HG02763 (cell line): ENCODE data around the gene GDPD3.

ENCODE experiments used
- ATAC-seq: cut with Tn5 transposase; IDR thresholded peaks from one replicate; pipeline ENCODE4 v1.9.1; 2021; ENCODE audit warnings: mild to moderate bottlenecking, moderate library complexity; ENCODE audit not compliant: unreplicated experiment

GDPD3 gene, protein sequence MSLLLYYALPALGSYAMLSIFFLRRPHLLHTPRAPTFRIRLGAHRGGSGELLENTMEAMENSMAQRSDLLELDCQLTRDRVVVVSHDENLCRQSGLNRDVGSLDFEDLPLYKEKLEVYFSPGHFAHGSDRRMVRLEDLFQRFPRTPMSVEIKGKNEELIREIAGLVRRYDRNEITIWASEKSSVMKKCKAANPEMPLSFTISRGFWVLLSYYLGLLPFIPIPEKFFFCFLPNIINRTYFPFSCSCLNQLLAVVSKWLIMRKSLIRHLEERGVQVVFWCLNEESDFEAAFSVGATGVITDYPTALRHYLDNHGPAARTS

DNA sequence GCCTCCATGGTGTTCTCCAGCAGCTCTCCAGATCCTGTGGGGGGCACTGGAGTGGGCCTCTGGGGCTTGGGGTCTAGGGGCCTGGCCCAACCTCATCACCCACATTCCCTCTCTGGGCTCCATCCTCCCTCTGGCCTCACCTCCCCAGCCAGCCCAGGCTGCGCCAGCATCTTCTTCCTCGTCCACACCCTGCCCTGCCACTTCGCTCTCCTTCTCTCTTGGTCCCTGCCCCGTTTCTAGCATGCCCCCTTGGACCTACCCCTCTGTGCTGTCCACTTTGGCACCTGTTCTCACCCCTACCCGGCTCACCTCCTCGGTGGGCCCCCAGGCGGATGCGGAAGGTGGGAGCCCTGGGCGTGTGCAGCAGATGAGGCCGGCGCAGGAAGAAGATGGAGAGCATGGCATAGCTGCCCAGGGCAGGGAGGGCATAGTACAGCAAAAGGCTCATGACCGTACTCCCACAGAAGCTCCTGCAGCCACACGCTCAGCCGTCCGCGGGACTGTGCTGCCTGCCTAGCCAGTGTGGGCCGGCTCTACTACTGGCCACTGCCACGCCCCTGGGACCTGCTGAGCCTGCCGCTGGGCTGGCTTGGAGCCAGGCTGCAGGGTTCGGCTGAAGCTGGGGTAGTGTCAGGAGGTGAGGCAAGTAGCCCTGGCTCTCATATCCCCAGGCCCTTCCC, at the start of gene GDPD3:
TSS of gene GDPD3 (minus strand) at position 507 of the 680 bp plus-strand sequence. CDS start at position 448, 59 bp downstream.
- no peak for ATAC-seq

DNA sequence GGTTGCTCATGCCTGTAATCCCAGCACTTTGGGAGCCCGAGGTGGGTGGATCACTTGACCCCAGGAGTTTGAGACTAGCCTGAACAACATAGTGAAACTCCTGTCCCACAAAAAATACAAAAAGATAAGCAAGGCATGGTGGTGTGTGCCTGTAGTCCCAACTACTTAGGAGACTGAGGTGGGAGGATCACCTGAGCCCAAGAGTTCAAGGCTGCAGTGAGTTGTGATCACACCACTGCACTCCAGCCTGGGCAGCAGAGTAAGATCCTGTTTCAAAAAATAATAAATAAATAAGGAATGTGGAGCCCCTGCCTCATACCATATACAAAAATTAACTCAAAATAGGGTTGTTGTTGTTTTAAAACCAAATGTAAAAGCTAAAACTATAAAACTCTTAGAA, 43.9 kb upstream of the GDPD3 start:
- no peak for ATAC-seq

DNA sequence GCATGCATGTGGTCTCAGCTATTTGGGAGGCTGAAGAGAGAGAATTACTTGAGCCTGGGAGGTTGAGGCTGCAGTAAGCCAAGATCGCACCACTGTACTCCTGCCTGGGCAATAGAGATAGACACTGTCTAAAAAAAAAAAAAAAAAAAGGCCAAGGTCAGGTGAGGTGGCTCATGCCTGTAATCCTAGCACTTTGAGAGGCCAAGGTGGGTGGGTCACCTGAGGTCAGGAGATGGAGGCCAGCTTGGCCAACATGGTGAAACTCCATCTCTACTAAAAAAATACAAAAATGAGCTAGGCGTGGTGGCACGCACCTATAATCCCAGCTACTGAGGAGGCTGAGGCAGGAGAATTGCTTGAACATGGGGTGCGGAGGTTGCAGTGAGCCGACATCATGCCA, 41.9 kb upstream of the GDPD3 start:
- ATAC-seq = no peak

DNA sequence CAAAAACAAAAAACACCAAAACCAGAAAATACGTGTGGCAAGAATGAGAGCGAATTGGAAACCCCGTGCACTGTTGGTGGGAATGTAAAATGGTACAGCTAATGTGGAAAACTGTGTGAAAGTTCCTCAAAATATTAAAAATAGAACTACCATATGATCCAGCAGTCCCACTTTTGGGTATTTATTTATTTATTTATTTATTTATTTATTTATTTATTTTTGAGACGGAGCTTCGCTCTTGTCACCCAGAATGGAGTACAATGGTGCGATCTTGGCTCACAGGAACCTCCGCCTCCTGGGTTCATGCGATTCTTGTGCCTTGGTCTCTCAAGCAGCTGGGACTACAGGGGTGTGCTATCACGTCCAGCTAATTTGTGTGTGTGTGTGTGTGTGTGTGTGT, 39.2 kb upstream of the GDPD3 start:
- no peak for ATAC-seq

DNA sequence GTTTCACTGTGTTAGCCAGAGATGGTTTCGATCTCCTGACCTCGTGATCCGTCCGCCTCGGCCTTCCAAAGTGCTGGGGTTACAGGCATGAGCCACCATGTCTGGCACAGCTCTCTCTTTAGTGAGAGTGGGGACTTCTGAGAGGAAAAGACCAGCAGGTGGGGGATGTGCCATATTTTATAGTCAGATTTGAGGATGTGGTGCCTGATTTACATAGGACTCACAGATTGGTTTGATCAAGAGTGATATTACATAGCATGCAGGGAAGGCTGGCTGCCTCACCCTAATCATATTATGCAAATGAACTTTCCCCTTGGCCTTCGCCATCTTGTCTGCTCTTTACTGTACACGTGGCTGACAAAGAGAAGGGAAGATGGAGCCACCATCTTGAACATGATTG, 37.8 kb upstream of the GDPD3 start:
- ATAC-seq = no peak

DNA sequence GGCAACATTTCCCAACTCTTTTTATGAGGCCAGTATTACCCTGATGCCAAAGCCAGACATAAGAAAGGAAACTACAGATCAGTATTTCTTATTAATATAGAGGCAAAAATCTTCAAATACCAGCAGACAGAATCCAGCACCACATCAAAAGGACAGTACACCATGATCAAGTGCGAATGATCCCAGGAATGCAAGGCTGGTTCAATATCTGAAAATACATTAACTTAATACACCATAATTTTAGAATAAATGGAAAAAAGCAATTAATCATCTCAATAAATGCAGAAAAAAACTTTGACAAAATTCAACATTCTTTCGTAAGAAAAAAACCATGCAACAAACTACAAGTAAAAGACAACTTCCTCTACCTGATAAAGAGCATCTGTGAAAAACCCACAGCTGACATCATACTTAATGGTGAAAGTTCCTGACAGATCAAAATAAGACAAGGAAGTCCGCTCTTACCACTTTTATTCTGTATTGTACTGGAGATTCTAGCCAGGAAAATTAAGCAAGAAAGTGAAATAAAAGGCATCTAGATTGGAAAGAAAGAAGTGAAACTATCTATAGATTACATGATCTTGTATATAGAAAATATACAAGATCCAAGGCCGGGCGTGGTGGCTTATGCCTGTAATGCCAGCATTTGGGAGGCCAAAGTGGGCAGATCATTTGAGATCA, 36.1 kb upstream of the GDPD3 start:
- ATAC-seq = no peak

DNA sequence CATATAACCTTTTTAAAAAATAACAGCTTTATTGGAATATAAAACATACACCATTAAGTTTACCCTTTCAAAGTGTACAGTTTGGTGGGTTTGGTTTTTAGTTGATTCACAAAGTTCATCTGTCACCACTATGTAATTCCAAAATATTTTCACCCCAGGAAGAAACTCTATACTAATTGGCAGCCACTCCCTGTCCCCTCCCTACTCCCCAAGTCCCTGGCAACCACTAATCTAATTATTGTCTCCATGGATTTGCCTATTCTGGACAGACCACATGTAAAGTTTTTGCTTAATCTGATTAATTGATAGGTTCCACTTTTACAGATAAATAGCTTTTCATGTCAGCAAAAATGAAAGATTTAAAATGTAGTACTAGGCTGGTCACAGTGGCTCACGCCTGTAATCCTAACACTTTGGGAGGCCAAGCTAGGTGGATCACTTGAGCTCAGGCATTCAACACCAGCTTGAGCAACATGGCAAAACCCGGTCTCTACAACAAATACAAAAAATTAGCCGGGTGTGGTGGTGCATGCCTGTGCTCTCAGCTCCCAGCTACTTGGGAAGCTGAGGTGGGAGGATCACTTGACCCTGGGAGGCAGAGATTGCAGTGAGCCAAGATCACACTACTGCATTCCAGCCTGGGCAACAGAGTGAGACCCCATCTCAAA, 34.6 kb upstream of the GDPD3 start:
- ATAC-seq = no peak

DNA sequence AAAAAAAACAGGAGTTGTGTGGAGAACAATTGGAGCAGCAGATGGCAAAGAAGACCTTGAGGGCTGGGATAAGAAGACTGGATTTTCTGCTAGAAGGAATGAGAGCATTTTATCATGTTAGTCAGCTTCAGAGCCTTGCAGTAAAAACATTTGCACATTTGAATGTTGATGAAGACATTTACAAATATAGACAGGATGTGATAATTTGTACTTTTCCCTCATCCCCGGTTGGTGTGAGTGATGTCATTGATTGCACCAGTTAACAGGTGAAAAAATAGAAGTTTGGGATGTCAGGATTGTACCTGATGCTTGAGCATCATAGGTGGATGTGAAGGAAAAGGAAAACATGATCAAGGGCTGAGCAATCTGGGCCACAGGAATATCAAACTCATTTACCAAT, 32.3 kb upstream of the GDPD3 start:
- no peak for ATAC-seq

DNA sequence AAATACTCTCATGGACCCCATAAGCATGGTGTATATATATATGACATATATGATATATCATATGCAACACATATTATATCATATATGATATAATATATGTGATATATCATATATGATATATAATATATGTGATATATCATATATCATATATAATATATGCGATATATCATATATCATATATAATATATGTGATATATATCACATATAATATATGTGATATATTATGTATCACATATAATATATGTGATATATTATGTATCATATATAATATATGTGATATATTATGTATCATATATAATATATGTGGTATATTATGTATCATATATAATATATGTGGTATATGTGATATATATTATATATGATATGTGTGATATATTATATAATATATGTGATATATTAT, 31.6 kb upstream of the GDPD3 start:
- ATAC-seq = no peak

DNA sequence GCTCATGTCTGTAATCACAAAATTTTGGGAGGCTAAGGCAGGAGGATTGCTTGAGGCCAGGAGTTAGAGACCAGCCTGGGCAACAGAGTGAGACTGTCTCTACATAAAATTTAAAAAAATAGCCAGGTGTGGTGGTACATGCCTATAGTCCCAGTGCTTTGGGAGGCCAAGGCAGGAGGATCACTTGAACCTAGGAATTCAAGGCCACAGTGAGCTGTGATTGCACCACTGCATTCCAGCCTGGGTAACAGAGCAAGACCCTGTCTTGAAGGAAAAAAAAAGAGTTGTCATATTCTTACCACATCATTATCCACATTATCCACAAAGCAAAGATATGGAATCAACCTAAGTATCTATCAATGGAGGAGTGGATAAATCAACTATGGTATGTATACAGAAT, 30.7 kb upstream of the GDPD3 start:
- ATAC-seq = no peak

DNA sequence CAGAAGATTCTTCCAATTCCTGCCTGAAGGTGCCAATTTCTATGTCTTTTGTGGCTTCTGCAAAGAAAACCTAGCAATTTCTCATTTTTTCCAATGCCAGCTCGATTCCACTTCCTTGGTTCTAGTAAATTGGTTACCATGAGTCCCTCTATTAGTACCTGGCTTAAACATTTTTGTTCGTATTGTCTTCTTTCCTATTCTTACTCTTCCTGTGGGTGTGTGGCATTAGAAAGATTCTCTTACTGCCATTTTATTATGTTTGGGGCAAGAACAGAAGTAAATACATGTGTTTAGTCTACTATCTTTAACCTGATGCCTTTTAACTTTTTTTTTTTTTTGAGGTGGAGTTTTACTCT, 30.0 kb upstream of the GDPD3 start:
- ATAC-seq = no peak

DNA sequence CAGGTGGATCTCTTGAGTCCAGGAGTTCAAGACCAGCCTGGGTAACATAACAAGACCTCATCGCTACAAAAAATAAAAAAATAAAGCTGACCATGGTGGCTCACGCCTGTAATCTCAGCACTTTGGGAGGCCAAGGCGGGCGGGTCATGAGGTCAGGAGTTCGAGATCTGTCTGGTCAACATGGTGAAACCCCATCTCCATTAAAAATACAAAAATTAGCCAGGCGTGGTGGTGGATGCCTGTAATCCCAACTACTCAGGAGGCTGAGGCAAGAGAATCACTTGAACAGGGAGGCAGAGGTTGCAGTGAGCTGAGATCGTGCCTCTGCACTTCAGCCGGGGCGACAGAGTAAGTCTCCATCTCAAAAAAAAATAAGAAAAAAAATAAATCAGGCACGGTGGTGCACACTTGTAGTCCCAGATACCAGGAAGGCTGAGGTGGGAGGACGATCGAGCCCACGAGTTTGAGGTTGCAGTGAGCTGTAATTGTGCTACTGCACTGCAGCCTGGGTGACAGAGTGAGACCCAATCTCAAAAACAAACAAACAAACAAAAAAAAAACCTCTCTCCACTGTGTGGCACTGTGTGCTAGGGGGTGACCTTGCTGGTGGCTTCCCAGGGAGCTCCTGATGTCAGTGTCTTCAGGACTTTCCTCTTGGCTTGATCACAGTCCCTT, 29.5 kb upstream of the GDPD3 start:
- no peak for ATAC-seq

DNA sequence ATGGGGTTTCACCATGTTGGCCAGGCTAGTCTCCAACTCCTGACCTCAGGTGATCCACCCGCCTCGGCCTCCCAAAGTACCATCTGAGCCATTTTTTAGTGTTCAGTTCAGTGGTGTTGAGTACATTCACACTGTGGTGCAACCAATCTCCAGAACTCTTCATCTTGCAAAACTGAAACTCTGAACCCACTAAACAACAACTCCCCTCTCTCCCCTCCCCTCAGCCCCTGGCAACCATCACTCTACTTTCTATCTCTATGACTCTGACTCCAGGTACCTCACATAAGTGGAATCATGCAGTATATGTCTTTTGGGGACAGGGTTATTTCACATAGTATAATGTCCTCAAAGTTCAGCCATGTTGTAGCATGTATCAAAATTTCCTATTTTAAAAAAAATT, 28.4 kb upstream of the GDPD3 start:
- no peak for ATAC-seq

DNA sequence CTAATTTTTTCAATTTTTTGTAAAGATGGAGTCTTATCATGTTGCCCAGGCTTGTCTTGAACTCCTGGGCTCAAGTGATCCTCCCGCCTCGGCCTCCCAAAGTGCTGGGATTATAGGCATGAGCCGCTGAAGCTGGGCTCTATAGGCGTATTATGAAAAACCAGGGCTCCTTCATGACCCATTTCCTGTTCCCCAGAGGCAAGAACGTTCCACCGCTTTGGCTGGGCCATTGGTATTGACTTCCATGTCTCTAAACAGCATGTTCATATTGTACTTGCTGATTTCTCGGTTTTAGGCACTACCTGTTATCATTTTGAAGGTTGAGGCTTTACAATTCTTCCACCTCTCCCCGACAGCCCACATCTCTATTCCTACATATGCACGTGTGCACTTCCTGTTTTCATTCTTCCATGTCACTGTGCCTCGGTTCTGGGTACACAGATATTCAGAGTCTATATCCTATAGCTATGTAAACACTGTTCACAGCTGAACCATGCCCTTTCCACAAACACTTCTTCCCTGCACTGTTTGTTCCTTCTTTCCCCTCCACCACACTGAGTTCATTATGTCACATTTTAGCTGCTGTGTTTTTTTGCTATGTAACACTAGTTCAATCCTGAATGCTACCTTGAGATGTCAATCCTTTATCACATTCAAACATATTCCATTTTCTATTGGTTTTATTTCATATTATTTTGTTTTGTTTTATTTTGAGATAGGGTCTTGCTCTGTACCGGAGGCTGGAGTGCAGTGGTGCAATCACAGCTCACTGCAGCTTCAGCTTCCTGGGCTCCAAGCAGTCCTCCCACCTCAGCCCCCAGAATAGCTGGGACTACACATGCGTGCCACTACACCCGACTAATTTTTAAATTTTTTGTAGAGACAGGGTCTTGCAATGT, 26.5 kb upstream of the GDPD3 start:
- ATAC-seq = no peak

DNA sequence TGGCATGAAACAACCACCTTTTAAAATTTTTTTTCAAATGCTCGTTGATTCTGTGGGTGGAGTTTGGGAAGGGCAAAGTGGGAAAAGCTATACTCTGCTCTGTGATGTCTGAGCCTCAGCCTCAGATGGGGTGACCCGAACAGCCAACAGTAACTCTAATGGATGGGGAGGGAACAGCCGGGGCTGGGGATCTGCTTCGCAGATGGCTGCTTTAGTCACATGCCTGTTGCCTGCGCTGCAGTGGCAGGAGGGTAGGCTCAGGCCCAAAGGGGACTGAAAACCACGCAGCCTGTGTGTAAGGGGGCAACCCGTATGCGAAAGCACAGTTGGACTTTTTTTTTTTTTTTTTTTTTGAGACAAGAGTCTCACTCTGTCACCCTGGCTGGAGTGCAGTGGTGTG, 24.6 kb upstream of the GDPD3 start:
- no peak for ATAC-seq

DNA sequence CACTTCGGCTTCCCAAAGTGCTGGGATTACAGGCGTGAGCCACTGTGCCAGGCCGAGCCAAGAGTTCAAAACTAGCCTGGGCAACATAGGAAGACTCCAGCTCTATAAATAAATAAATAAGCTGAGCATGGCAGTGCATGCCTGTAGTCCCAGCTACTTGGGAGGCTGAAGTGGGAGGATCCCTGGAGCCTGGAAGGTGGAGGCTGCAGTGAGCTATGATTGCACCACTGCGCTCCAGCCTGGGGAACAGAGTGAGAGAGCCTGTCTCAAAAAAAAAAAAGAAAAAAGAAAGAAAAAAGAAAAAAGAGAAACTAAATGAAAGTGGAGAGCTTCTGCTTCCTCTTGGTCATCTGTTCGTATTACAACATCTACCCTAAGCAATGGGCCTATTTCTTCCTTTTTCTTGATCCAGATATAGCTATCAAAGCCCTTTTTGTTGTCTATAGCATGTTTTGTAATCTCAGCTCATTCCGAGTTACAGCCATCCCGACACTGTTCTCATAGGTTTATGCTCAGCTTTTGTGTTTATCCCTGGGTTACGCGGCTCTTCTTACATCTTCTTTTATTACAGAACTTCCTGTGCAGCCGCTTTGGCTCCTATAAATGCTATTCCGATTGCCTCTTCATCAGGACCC, 23.8 kb upstream of the GDPD3 start:
- ATAC-seq = no peak

DNA sequence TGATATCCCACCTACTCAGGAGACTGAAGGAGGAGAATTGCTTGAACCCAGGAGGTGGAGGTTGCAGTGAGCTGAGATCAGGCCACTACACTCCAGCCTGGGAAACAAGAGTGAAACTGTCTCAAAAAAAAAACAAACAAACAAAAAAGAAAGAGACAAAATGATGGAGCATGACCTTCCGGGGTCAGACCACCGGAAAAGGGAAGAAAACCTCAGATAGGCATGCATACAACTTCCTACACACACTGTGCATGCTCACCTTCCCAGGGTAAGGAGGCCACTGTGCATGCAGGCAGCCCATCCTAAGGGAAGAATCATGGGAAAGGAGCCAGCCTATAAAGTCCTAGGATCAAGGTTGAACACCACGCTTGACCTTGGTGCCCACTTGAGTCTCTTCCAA, 19.3 kb upstream of the GDPD3 start:
- no peak for ATAC-seq

DNA sequence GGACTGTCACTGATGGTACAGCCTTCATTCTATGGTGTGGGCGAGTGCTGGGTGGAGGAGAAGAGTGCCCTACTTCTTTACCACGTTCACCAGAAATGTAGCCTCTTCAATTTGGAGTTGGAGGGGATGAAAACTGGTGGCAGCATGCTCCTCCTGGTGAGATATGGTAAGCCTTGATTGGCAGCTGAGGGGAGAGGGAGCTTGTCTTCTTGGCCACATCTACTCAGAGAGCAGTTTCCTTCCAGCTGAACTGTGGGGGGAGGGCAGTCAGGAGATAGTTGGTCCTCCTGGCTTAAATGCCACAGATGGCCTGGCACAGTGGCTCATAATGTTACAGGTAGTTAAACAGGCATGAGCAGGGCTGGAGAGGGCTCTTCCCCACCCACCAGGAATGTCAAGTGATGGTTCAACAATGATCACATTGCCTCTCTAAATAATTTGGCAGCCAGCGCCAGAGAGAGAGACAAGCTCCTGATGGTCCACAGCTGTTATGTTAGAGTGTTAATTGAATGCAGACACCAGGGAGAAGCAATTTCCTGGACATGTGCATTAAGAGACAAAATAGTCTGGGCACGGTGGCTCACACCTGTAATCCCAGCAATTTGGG, 18.6 kb upstream of the GDPD3 start:
- ATAC-seq = no peak

DNA sequence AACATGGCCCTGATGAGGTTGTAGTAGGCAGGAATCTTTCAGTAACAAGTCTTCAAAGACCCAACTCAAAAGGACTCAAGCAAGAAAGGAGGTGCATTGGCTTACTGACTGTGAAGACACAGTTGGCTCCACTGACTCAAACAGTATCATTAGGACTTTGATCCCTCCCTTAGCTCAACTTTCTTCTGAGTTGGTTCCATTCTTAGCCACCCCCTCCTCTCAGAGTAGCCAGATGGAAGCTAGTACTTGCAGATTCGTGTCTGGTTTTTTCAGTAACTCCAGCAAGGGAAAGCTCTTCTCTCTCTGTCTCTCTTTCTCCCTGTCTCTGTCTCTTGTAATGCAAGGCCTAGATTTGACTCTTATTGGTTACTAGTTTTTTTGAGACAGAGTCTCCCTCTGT, 14.7 kb upstream of the GDPD3 start:
- ATAC-seq = no peak
